Stimulated activated CD8-positive, alpha-beta memory T cell treated with anti-CD3 and anti-CD28 coated beads, Interleukin-12 subunit alpha, Interleukin-12 subunit beta, amount 100 ng/mL, for 4 hours (primary cell): ENCODE data around the gene OAS2.

Experiments
- DNase-seq: peaks from one replicate; pipeline ENCODE4 v3.0.0-alpha.2; 2020; ENCODE audit warnings: low read depth

OAS2 gene

DNA sequence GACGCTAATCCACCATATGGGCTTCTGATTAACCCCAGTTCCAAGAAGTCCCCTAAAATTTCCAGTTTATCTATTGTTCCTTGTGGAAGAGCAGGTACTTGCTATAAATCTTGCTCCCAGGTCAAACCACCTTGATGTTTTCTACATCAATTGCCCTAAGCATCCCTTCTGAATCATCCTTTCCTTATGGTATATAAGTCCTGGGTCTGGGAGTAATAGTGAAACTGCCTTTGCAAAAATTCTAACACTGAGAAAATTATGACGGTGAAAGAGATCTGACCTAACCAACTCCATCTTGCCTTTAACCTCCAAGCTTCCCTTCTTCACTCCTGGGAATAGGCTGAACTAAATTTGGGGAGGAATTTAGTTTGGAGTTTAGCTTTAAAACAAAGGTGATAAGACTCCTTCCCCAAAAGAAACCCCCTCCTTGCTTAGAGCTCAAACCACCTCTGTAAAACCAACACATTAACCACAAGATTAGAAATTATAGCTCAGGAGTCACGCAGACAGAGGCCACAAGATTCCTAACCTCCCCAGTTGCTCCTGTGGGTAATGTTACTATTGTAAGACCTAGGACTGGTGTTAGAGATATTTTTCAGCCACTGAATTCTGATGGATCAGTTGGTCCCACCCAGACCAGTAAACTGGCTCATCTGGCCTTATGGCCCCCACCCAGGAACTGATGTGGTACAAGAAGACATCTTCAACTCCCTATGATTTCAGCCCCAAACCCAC lies 44.4 kb downstream of the OAS2 start:
- no peak for DNase-seq

DNA sequence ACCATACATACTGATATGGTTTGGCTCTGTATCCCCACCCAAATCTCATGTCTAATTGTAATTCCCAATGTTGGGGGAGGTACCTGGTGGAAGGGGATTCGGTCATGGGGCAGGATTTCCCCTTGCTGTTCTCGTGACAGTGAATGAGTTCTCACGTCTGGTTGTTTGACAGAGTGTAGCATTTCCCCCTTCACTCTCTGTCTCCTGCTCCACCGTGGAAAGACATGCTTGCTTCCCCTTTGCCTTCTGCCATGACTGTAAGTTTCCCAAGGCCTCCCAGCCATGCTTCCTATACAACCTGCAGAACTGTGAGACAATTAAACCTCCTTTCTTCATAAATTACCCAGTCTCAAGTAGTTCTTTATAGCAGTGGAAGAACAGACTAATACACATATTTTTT lies 49.4 kb downstream of the OAS2 start:
- DNase-seq: no peak

DNA sequence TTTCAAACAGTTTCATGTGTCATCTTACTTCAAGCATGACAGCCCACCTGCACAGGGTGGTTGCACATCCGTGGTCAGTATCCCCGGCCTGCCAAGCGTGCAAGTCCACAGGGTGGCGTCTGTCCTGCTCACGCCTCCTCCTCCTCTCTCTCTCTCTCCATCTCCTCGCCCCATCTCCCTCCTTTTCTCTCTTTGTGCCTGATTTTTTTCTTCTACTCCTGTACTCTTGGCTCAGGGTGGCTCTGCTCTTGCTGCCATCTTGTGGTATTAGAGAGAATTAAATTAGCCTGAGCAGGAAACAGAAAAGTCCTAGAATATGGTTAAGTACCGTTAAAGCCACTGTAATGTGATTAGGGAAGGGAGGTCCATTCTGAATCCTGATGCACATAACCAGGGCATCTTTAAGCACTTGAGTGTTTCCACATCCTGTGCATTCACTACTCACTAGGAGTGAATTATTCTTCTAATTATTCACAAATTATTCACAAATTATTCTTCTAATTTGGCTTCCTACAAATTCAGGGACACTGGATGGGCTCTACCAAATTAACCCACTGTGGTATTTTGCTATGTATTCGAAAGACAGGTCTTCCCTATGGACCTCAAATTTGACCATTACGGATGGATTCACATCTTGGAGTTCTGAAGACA lies 52.7 kb downstream of the OAS2 start:
- DNase-seq: no peak

DNA sequence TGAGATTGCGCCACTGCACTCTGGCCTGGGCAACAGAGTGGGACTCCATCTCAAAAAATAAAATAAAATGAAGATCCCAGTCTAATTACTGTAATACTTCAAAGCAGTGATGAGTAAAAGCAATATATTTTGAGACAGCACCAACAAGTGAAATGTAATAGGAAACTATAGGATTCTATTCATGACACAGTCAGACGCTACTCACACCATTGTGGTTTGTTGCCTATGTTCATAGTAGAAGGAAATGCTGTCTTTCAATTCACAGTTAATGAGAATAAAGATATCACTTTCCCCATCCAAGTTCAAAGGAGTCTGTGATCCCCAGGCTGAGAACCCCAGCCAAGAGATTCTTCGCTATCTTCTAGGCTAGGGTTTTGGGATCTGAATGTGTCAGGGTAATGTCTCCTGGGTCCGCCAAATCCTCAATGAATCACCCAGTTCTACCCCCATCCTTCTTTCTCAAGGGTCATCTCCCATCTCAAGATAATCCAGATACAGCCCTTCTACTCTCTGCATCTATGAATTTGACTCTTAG lies 61.7 kb downstream of the OAS2 start:
- DNase-seq: no peak

DNA sequence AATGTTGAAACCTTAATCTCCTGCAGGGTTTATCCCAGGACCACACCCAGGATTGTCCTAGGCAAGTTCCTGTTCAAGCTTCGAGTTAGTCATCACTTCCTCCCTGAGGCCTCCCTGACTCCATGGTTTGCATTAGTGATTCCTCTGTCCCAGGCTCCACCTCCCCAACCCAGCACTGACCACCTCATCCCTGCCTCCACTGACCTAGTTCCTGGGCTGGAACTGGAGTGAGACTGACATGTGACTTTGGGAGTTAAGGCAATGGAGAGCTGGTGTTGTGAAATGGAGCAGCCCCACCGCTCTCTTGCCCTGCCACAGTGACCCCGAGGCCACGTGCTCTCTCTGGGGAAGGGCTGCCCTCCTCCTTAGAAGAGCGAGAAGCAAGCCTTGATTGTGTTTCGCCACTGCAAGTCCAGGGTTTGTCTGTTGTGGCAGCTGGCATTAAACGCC lies 62.4 kb downstream of the OAS2 start:
- no peak for DNase-seq

DNA sequence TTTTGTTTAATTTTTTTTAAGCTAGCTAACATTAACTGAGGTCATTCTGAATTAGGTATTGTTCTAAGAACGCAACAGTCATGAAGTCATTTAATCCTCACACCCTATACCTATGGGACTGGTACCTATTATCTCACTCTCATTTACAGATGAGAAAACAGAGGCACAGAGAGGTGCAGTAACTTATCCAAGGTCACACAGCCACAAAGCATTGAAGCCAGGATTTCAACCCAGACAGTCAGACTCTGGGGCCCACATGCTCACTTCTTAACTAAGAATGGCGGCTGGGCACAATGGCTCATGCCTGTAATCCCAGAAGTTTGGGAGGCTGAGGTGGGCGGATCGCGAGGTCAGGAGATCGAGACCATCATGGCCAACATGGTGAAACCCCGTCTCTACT lies 63.2 kb downstream of the OAS2 start:
- DNase-seq: no peak

DNA sequence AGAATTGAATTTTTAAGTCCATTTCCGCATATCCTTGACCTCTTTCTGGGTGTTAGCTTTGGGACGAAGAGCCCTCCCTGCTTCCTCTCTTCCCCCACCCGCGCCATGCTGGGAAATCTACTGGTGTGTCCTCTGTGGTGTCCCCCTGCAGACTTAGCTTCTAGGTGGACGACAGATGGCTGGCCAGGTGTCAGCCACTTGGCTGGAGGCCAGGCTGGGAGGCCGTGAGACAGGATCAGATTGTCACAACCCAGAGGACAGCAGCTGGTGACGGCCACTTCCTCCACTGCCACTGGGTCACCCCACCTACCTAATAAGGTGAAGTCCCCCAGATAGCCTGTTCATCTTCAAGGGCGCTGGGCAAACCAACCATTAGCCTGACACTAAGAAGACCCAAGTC lies 64.9 kb downstream of the OAS2 start:
- DNase-seq: no peak

DNA sequence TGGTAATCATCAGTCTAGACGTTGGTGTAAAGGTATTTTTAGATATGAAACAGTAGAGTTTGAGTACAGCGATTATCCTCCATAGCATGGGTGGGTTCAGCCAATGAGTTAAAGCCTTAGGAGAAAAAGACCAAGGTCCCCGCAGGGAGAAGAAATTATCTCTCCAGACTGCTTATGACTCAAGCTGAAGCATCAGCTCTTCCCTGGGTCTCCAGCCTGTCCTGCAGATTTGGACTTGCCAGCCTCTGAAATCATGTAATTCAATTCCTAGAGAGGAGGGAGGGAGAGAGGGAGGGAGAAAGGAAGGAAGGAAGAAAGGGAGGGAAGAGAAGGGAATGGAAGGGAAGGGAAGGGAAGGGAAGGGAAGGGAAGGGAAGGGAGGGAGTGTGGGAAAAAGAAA lies 66.2 kb downstream of the OAS2 start:
- no peak for DNase-seq

DNA sequence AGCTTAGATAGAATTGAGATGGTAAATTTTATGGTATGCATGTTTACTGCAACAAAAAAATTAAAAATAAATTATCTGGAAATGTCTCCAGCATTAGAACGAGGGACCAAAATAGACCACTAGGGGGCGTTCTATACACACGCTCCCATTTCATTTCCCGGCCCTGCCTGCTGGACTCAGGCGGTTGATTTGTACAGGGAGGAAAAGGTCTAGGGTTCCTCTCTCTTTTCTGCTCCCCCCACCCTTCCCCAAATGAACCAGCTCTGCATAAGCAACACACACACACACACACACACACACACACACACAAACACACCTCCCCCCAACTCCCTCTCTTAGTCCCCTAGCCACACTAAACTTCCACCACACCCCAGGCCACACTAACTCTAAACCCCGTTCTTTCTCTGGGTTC lies 70.4 kb downstream of the OAS2 start:
- peak; percentile 17 for DNase-seq

DNA sequence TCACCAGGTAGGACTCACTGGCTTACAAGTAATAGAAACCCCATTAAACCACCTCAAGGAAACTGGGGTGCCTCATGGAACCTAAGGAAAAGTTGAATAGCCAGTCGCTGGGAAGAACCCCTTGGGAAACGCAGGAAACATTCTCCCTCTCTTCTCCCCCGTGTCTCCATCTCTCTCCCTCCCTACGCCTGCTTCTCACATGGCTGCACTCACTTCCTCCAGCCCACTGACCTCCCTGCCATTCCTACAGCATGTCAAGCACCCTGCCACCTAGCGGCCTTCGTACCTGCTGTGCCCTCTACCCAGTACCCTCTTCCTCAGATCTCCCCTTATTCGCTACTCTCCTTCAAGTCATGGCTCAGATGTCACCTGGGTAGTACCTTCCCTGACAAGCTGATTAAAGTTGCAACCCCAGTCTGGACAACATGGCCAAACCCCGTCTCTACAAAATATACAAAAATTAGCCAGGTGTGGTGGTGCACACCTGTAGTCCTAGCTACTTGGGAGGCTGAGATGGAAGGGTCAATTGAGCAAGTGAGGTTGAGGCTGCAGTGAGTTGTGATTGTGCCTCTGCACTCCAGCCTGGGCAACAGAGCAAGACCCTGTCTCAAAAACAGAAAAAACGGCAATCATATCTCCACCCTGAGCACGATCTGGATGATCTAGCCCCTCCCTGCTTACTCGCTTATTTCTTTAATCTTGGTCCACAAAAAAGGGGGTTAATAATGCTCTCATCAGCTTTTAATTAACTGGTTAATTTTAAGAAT lies 71.8 kb downstream of the OAS2 start:
- no peak for DNase-seq

DNA sequence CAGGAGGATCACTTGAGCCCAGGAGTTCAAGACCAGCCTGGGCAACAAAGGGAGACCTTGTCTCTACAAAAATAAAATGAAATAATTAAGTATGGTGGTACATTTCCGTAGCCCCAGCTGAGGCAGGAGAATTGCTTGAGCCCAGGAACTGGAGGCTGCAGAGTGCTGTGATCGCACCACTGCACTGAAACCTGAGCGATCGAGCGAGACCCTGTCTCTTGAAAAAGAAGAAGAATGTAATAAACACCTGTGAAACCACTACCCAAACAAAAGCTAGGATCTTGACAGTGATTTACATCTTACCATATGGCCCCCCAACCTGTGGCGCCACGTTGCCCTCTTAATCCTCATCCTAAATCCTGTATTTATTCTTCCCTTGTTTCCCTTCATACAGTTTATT lies 72.5 kb downstream of the OAS2 start:
- no peak for DNase-seq

DNA sequence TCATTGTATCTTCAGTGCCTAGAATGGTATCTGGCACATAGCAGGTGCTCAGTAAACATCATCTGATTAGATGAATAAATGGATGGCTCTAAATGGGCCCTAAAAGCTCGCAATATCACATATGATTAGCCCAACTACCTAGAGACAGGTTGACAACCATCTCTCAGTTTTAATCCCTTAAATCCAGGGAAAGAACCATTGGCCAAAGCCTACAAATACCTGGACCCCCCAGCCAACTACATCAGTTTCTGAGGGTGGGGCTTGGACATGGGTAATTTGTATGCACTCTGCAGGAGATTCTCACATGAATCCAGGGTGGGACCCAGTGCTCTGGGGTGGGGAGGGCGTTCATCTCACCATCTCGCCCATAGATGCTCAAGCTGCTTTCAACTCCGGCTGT lies 73.4 kb downstream of the OAS2 start:
- no peak for DNase-seq

DNA sequence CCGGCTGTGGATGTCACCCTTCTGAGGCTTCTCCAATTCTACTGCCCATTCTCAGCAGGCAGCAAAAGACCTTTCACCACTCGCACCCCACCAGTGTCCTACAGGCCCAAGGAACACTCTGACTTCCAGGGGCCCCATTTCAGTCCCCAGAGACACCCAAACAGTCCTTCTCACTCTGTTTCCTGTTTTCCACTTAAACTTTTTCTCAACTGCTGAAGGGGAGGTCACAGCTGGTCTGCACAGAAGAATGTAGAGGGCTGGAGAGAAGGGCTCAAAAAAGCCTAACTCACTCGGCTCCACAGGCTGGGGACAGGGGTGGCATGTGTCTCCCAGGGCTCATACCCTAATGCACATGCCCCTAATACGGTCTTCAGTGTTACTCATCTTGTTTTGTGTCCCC lies 74.0 kb downstream of the OAS2 start:
- DNase-seq: no peak

DNA sequence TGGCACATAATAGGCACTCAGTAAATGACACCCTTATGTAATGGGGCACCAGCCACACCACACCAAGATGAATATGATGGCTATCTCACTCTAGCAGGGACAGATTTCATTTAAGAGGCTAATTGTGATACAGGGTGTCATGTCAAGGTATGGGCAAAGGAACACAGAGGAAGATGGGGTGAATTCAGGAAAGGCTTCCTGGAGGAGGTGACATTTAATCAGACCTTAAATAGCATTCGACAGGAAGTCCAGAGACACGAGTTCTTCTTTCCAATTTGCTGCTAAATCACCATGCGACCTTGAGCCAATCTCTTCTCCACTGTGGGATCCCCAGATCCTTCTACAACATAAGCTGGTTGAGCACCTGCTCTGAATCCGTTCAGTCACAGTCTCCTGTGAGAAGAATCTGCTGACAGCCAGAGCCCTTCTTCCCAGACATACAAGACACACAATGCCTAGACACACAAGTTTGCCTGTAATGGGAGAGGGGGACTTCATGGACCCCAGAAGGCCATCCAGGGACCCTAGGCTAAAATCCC lies 76.7 kb downstream of the OAS2 start:
- no peak for DNase-seq

DNA sequence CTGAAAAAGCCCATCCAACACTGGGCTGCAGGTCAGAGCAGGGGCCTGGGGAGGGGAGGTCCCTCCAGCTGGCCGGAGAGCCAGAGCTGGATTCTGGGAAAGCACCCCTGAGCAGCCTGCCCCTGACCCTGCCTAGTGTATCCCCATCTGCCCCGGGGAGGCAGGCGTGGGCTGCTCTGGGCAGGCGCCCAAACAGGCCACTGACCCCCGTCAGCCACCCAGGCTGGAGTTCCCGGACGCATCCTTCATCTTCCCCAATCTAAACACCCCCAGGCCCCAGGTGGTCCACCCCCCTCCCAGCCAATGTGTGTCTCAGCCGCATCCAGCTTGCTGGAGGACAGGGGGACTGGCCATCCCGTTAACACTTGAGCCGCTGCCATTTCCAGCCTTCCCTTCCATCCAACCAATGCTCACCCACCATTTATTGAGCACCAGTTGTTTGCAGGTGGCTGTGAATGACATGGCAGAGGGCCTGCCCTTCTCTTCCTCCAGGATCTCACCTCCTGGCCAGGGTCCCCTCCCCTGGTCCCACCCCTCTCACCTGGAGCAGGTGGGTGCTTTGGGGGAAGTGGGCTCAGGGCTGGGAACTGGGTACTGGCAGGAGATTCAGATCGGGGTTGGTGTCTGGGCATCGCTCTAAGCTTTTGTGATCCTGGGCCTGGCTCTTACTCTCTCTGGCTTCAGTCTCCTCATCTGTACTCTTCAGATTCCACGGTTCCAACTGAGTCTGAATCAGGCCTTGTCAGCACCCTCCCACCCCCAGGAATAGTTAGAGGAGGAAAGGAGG lies 77.5 kb downstream of the OAS2 start:
- DNase-seq: no peak

DNA sequence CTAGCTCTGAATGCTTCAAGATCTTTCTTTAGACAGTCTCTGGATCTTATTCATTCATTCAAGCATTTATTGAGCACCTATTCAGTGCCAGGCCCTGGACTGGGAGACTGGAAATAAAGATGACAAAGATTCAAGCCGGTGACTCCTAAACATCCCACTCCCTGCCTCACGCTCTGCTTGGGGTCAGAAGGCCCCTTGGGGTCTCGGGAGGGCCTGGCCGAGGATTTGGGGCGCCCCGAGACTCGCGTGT lies 78.0 kb downstream of the OAS2 start:
- no peak for DNase-seq

DNA sequence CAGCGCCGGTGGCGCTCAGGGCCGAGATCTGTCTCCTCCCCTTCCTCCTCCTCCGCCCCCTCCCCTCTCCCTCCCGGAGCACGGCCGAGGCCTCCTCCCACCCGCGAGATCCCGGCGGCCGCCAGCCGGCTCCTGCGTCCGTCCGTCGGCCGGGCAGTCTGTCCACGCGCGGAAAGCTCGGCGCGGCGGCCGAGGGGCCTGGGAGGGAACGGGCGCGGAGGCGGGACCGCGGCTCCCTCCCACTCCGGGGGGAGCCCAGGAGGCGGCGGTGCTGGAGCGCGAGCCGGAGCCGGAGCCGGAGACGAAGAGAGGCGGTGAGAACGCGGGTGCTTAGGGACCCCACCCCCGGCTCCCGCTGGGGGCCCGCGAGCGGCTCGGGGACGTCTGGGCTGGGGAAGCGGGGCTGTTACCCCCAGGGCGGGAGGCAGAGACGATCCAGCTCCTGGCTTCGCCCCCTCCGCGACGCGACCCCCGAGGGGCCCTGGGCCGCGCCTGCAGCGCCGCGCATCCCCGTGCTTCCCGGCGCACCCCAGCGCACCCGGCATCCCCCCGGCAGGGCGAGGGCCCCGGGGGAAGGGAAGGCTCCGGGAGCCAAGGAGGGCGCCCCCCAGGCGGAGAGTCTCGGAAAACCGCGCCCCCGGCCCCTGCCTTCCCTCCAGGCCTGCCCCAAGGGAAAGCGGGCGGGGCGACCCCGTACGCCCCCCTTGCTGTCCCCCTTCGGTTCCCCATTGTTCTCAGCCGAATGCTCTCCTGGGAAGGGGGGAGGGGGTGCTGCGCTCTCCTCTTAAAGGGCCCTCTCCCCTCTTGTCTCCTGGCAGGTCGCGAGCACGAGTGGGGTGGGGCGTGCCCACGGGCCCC lies 78.5 kb downstream of the OAS2 start, which contains the start of gene DTX1:
Gene DTX1 (plus strand): TSS at position 100 of the 858 bp plus-strand sequence. CDS start 1,463 bp downstream, outside the sequence.
- peak; percentile 10 for DNase-seq

DNA sequence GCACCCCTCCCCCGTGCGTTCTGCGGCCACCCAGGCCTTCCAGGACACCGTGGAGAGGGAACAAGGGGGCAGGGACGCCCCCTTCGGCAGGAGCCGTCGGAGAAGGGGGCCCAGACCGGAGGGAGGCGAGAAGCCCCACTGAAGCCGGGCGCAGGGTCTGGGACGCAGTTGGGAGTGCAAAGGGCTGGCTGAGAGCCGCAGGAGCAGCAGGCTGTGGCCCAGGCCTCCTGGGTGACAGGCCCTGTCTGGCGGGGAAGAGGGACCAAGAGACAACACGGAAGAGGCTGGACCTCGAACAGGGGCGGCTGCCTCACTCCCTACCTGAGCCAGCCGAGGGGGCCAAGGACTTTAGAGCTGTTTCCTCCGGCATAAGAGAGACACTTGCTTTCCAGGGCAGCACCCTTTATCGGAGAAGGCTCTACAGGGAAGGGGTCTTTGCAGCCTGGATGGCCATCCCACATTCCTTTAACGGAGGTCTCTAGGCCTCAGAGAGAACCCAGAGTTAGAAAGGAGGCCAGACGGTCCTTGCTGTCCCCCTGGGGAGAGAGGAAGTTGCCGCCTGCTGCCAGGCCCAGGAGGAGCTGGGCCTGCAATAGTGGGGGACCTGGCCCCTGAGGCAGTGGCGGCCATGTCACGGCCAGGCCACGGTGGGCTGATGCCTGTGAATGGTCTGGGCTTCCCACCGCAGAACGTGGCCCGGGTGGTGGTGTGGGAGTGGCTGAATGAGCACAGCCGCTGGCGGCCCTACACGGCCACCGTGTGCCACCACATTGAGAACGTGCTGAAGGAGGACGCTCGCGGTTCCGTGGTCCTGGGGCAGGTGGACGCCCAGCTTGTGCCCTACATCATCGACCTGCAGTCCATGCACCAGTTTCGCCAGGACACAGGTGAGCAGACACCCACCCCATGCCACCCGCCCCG lies 79.5 kb downstream of the OAS2 start:
- no peak for DNase-seq

DNA sequence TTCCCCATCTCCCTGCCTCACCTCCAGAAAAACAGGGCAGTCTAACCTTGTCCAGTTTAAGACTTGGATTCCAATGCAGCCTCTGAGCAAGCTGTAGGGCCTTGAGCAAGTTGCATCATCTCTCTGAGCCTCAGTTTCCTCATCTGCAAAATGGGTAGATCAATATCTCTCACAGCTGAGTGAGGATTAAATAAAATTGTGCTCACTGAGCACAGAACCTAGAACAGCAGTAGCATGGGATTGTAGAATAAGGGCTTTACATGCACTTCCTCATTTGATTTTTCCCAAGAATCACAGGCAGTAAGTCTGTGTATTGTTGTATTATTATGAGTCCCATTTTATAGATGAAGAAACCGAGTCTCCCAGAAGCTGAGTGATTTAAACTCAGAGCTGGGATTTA lies 80.2 kb downstream of the OAS2 start:
- no peak for DNase-seq

DNA sequence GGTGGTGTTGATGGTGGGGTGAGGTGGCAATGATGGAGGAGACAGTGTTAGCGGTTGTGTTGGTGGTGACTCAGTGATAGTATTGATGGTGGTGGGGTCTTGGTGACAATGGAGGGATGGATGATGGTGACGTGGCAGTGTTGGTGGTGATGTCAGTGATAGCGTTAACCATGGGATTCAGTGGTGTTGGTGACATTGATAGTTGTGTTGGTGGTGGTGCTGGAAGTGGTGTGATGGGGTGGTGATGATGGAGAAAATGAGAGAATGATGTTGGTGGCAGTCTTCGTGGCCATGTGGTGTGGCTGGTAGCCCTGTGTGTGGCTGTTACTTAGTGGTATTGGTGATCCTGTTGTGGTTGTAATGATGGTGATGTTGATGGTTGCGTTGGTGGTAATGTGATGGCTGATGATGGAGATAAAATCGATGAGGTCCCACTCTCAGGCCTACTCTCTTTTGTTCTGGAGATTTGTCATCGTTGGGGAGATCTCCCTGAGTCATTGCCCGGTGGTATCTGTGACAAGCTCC lies 80.8 kb downstream of the OAS2 start:
- no peak for DNase-seq
